GM23338 (cell line): ENCODE measurements around the gene TTLL3. TPM values are rescaled to one million over a fixed set of nuclear protein-coding genes. Genes with fewer than 3 reads are reported as not detected.

Experiments
- ATAC-seq: fragments of 200-7000 bp; cut with Tn5 transposase; 3 replicates; pipeline ENCODE4 v1.9.1; 2020
- DNase-seq: peaks from one replicate; pipeline ENCODE4 v3.0.0-alpha.2; 2015; ENCODE audit warnings: low spot score
- H2AFZ ChIP-seq: fragments of 200-600 bp; sonication (generic); 2 replicates; pipeline ENCODE4 v1.8.0; 2016; ENCODE audit warnings: antibody characterized with exemption, mild to moderate bottlenecking, moderate library complexity
- H3F3A ChIP-seq: fragments of 200-600 bp; sonication (generic); replicated peaks from 2 replicates; pipeline ENCODE4 v1.8.0; 2017; ENCODE audit warnings: antibody characterized with exemption, mixed run types, low read depth
- H3K27ac ChIP-seq: fragments of 200-600 bp; sonication (generic); 2 replicates; pipeline ENCODE4 v1.6.1; 2016; ENCODE audit warnings: low read depth
- H3K27me3 ChIP-seq: fragments of 200-600 bp; sonication (generic); 2 replicates; pipeline ENCODE4 v1.8.0; 2016; ENCODE audit warnings: mild to moderate bottlenecking, mixed run types, moderate library complexity; ENCODE audit not compliant: insufficient read depth
- H3K36me3 ChIP-seq: fragments of 200-600 bp; sonication (generic); 2 replicates; pipeline ENCODE4 v1.8.0; 2016; ENCODE audit warnings: mild to moderate bottlenecking; ENCODE audit not compliant: insufficient read depth
- H3K4me1 ChIP-seq: fragments of 200-600 bp; sonication (generic); 2 replicates; pipeline ENCODE4 v1.8.0; 2016; ENCODE audit warnings: mild to moderate bottlenecking, moderate library complexity; ENCODE audit not compliant: insufficient read depth
- H3K4me2 ChIP-seq: fragments of 200-600 bp; sonication (generic); 2 replicates; pipeline ENCODE4 v1.7.1; 2017; ENCODE audit warnings: mixed run types
- H3K4me3 ChIP-seq: fragments of 200-600 bp; sonication (generic); 2 replicates; pipeline ENCODE4 v1.6.1; 2016; ENCODE audit warnings: mixed run types
- H3K79me2 ChIP-seq: fragments of 200-600 bp; sonication (generic); replicated peaks from 2 replicates; pipeline ENCODE4 v1.8.0; 2017; ENCODE audit warnings: mild to moderate bottlenecking; ENCODE audit not compliant: insufficient read depth
- H3K9me2 ChIP-seq: fragments of 200-600 bp; sonication (generic); 2 replicates; pipeline ENCODE4 v1.8.0; 2017; ENCODE audit not compliant: insufficient read depth
- H4K20me1 ChIP-seq: fragments of 200-600 bp; sonication (generic); replicated peaks from 2 replicates; pipeline ENCODE4 v1.8.0; 2017; ENCODE audit warnings: mild to moderate bottlenecking; ENCODE audit not compliant: insufficient read depth
- H3K27ac Mint-ChIP-seq: 2 replicates; pipeline ENCODE4 v1.8.0; 2020; ENCODE audit warnings: inconsistent platforms, mild to moderate bottlenecking, moderate library complexity, mixed read lengths
- H3K27me3 Mint-ChIP-seq: 3 replicates; pipeline ENCODE4 v1.8.0; 2022; ENCODE audit warnings: low read depth, mild to moderate bottlenecking, moderate library complexity, mixed read lengths, inconsistent platforms; ENCODE audit not compliant: insufficient read depth, poor library complexity
- H3K36me3 Mint-ChIP-seq: 3 replicates; pipeline ENCODE4 v1.8.0; 2021; ENCODE audit warnings: low read depth, mild to moderate bottlenecking, inconsistent platforms, moderate library complexity, mixed read lengths
- H3K4me1 Mint-ChIP-seq: 3 replicates; pipeline ENCODE4 v1.8.0; 2020; ENCODE audit warnings: mild to moderate bottlenecking, inconsistent platforms, mixed read lengths
- H3K4me3 Mint-ChIP-seq: 3 replicates; pipeline ENCODE4 v1.8.0; 2021; ENCODE audit warnings: moderate library complexity, mild to moderate bottlenecking, inconsistent platforms, mixed read lengths
- H3K9me3 Mint-ChIP-seq: 3 replicates; pipeline ENCODE4 v1.8.0; 2020; ENCODE audit warnings: moderate library complexity, mild to moderate bottlenecking, inconsistent platforms, mixed read lengths
- CTCF ChIP-seq, 2 experiments: fragments of 200-600 bp in 1 of 2; sonication (generic) in 1 of 2; conservative IDR thresholded peaks; 2 replicates each; pipeline versions ENCODE4 v1.5.1 to v1.6.1; 2016 to 2017; ENCODE audit warnings: antibody characterized with exemption in 2 of 2, low read depth in 2 of 2, mild to moderate bottlenecking in 2 of 2, moderate library complexity in 1 of 2
- EZH2 ChIP-seq: fragments of 200-600 bp; sonication (generic); IDR thresholded peaks from one replicate; pipeline ENCODE4 v1.8.0; 2017; ENCODE audit warnings: antibody characterized with exemption, mild to moderate bottlenecking, low read depth; ENCODE audit not compliant: unreplicated experiment
- EZH2phosphoT487 ChIP-seq: fragments of 200-600 bp; sonication (generic); IDR thresholded peaks from one replicate; pipeline ENCODE4 v1.8.1; 2018; ENCODE audit warnings: antibody characterized with exemption; ENCODE audit not compliant: unreplicated experiment
- JUNB ChIP-seq: IDR thresholded peaks from one replicate; pipeline ENCODE4 v1.6.1; 2016; ENCODE audit warnings: antibody characterized with exemption; ENCODE audit not compliant: unreplicated experiment
- REST ChIP-seq: IDR thresholded peaks from one replicate; pipeline ENCODE4 v1.6.1; 2018; ENCODE audit warnings: antibody characterized with exemption; ENCODE audit not compliant: unreplicated experiment
- STAT1 ChIP-seq: IDR thresholded peaks from one replicate; pipeline ENCODE4 v1.6.1; 2016; ENCODE audit warnings: antibody characterized with exemption; ENCODE audit not compliant: unreplicated experiment
- polyA plus RNA-seq: library from polyadenylated mRNA; unstranded; fragments of >200 nt; fragmentation: Nextera tagmentation; extraction: Ambion mirVana; gene quantifications from 2 replicates; pipeline ENCODE4 v1.2.1, GENCODE V29; 2016
- total RNA-seq: library from RNA; depleted of rRNA; stranded (reverse); fragments of >200 nt; shearing (Covaris generic); gene quantifications from 2 replicates; pipeline ENCODE4 v1.2.3, GENCODE V29; 2014
- TF ChIP-seq, protein P1 (sequence below): IDR thresholded peaks from 2 replicates; pipeline ENCODE4 v1.6.1; 2016; ENCODE audit warnings: antibody characterized with exemption
- TF ChIP-seq, protein P2 (sequence below): fragments of 250-450 bp; sonication (Bioruptor Pico); IDR thresholded peaks from 2 replicates; pipeline ENCODE4 v1.5.0; 2020; ENCODE audit warnings: mild to moderate bottlenecking, moderate library complexity

The TTLL3 gene
- total and polyA plus RNA-seq, 2 experiments from 2014 or later, result 3.7 to 5.3 TPM

GRCh38 chr3:9780910-9781309 is 29.2 kb upstream of the TTLL3 start (continued):
- TF ChIP-seq STAT1 (no peak), REST (no peak), EZH2 (no peak), CTCF (conservative IDR thresholded peaks at IDR 0.05; ENCODE audit: low read depth in 2 of 2) (no peak)
- TF ChIP-seq, protein P1, sequence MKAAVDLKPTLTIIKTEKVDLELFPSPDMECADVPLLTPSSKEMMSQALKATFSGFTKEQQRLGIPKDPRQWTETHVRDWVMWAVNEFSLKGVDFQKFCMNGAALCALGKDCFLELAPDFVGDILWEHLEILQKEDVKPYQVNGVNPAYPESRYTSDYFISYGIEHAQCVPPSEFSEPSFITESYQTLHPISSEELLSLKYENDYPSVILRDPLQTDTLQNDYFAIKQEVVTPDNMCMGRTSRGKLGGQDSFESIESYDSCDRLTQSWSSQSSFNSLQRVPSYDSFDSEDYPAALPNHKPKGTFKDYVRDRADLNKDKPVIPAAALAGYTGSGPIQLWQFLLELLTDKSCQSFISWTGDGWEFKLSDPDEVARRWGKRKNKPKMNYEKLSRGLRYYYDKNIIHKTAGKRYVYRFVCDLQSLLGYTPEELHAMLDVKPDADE, result no peak

GRCh38 chr3:9781551-9781950 is 28.5 kb upstream of the TTLL3 start:
- DNase-seq (no peak), ATAC-seq (no peak)
- Mint-ChIP-seq H3K27me3 (peaks cover 13% of the 10 kb centered on the region), H3K36me3 (peaks cover 49% of the 10 kb centered on the region), H3K27ac (no peak overlapping the region), H3K9me3 (no peaks in the 10 kb centered on the region), H3K4me1 (no peaks in the 10 kb centered on the region), H3K4me3 (no peak overlapping the region)
- Histone ChIP-seq H3K79me2 (no peaks in the 10 kb centered on the region), H3K27ac (no peak overlapping the region), H3K27me3 (0 out of 2 replicates have a peak, but pooled peaks cover 2% of the 10 kb centered on the region), H3K9me2 (no peaks in the 10 kb centered on the region), H2AFZ (no peak overlapping the region), H3K4me3 (no peak overlapping the region), H3K36me3 (0 out of 2 replicates have a peak, but pooled peaks cover 6% of the 10 kb centered on the region), H3K4me2 (no peak overlapping the region), H3K4me1 (no peaks in the 10 kb centered on the region), H4K20me1 (no peaks in the 10 kb centered on the region; the same call in 1 of the 2 replicates), H3F3A (0 out of 2 replicates have a peak, but pooled peaks cover 2% of the 10 kb centered on the region)
- no peak for TF ChIP-seq REST
- TF ChIP-seq, protein P2, sequence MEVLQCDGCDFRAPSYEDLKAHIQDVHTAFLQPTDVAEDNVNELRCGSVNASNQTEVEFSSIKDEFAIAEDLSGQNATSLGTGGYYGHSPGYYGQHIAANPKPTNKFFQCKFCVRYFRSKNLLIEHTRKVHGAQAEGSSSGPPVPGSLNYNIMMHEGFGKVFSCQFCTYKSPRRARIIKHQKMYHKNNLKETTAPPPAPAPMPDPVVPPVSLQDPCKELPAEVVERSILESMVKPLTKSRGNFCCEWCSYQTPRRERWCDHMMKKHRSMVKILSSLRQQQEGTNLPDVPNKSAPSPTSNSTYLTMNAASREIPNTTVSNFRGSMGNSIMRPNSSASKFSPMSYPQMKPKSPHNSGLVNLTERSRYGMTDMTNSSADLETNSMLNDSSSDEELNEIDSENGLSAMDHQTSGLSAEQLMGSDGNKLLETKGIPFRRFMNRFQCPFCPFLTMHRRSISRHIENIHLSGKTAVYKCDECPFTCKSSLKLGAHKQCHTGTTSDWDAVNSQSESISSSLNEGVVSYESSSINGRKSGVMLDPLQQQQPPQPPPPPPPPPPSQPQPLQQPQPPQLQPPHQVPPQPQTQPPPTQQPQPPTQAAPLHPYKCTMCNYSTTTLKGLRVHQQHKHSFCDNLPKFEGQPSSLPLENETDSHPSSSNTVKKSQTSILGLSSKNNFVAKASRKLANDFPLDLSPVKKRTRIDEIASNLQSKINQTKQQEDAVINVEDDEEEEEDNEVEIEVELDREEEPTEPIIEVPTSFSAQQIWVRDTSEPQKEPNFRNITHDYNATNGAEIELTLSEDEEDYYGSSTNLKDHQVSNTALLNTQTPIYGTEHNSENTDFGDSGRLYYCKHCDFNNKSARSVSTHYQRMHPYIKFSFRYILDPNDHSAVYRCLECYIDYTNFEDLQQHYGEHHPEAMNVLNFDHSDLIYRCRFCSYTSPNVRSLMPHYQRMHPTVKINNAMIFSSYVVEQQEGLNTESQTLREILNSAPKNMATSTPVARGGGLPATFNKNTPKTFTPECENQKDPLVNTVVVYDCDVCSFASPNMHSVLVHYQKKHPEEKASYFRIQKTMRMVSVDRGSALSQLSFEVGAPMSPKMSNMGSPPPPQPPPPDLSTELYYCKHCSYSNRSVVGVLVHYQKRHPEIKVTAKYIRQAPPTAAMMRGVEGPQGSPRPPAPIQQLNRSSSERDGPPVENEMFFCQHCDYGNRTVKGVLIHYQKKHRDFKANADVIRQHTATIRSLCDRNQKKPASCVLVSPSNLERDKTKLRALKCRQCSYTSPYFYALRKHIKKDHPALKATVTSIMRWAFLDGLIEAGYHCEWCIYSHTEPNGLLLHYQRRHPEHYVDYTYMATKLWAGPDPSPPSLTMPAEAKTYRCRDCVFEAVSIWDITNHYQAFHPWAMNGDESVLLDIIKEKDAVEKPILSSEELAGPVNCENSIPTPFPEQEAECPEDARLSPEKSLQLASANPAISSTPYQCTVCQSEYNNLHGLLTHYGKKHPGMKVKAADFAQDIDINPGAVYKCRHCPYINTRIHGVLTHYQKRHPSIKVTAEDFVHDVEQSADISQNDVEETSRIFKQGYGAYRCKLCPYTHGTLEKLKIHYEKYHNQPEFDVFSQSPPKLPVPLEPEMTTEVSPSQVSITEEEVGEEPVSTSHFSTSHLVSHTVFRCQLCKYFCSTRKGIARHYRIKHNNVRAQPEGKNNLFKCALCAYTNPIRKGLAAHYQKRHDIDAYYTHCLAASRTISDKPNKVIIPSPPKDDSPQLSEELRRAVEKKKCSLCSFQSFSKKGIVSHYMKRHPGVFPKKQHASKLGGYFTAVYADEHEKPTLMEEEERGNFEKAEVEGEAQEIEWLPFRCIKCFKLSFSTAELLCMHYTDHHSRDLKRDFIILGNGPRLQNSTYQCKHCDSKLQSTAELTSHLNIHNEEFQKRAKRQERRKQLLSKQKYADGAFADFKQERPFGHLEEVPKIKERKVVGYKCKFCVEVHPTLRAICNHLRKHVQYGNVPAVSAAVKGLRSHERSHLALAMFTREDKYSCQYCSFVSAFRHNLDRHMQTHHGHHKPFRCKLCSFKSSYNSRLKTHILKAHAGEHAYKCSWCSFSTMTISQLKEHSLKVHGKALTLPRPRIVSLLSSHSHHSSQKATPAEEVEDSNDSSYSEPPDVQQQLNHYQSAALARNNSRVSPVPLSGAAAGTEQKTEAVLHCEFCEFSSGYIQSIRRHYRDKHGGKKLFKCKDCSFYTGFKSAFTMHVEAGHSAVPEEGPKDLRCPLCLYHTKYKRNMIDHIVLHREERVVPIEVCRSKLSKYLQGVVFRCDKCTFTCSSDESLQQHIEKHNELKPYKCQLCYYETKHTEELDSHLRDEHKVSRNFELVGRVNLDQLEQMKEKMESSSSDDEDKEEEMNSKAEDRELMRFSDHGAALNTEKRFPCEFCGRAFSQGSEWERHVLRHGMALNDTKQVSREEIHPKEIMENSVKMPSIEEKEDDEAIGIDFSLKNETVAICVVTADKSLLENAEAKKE (CRISPR knock-in tag), result no peak
- TF ChIP-seq EZH2phosphoT487, result no peak
- no peak for TF ChIP-seq JUNB
